Thymus (tissue), 11 donors: ENCODE data around the gene CDK19. TPM values are rescaled to one million over a fixed set of nuclear protein-coding genes. Genes with fewer than 3 reads are reported as not detected.

ENCODE experiments used
- DNase-seq, 9 donors: peaks; one replicate each; pipeline ENCODE4 v3.0.0-alpha.2; 2013; ENCODE audit warnings: low spot score in 9 of 9, low read depth in 6 of 9, missing footprints in 1 of 9
- H3K27ac ChIP-seq, 2 donors: one replicate each; pipeline ENCODE4 v1.5.1; 2013; ENCODE audit warnings: control low read depth in 1 of 2, low read depth in 1 of 2, low read length in 1 of 2, mild to moderate bottlenecking in 1 of 2, moderate library complexity in 1 of 2
- H3K27me3 ChIP-seq, 2 donors: one replicate each; pipeline ENCODE4 v1.5.1; 2013; ENCODE audit warnings: low read length in 1 of 2; ENCODE audit not compliant: control insufficient read depth in 2 of 2, insufficient read depth in 1 of 2
- H3K36me3 ChIP-seq, 2 donors: one replicate each; pipeline ENCODE4 v1.5.1; 2013; ENCODE audit warnings: low read length in 1 of 2, mild to moderate bottlenecking in 1 of 2, moderate library complexity in 1 of 2; ENCODE audit not compliant: control insufficient read depth in 2 of 2, insufficient read depth in 2 of 2
- H3K4me1 ChIP-seq, 2 donors: one replicate each; pipeline ENCODE4 v1.5.1; 2013; ENCODE audit warnings: low read length in 2 of 2; ENCODE audit not compliant: control insufficient read depth in 2 of 2, insufficient read depth in 2 of 2
- H3K4me3 ChIP-seq, 2 donors: one replicate each; pipeline ENCODE4 v1.5.1; 2013; ENCODE audit warnings: low read length in 2 of 2, control low read depth in 1 of 2, mild to moderate bottlenecking in 1 of 2
- H3K9me3 ChIP-seq, 2 donors: one replicate each; pipeline ENCODE4 v1.5.1; 2013; ENCODE audit warnings: low read length in 1 of 2, mild to moderate bottlenecking in 1 of 2; ENCODE audit not compliant: control insufficient read depth in 2 of 2, insufficient read depth in 1 of 2
- WGBS: extraction: QIAGEN DNeasy Blood & Tissue Kit; methylation state at CpG from one replicate; pipeline ENCODE4 v1.1.7; 2013; 5-methylcytosine and 5-hydroxymethylcytosine counted together
- polyA plus RNA-seq: library from polyadenylated mRNA; stranded (reverse); fragments of 200-250 nt; gene quantifications from one replicate; pipeline ENCODE4 v1.2.3, GENCODE V29; 2013
- total RNA-seq: library from RNA; stranded (reverse); fragments of 120-200 nt; gene quantifications from one replicate; pipeline ENCODE4 v1.2.4, GENCODE V29; 2013
- donor health status: healthy.

CDK19 gene
- total and polyA plus RNA-seq, 2 donors, result 10.4 to 15.4 TPM

GRCh38 chr6:110573537-110573936 is 241.7 kb downstream of the CDK19 start:
- Histone ChIP-seq H3K9me3 (no peaks in the 10 kb centered on the region), H3K27ac (no peak overlapping the region), H3K36me3 (no peaks in the 10 kb centered on the region), H3K4me3 (no peak overlapping the region), H3K4me1 (peaks cover 0 to 7% of the 10 kb centered on the region in 2 donors), H3K27me3 (no peaks in the 10 kb centered on the region)
- WGBS, result 88% methylated on average over 2 of the region's 2 CpGs
- DNase-seq, result no peak

GRCh38 chr6:110573136-110573535 is 242.1 kb downstream of the CDK19 start:
- H3K27ac ChIP-seq, result no peak overlapping the region
- peaks cover 0 to 11% of the 10 kb centered on the region in 2 donors for H3K4me1 ChIP-seq
- no peaks in the 10 kb centered on the region for H3K9me3 ChIP-seq
- H3K4me3 ChIP-seq, result no peak overlapping the region
- no peaks in the 10 kb centered on the region for H3K27me3 ChIP-seq
- DNase-seq, result no peak
- H3K36me3 ChIP-seq, result no peaks in the 10 kb centered on the region

- DNase-seq, result peak in 4 of 9 donors; percentile 27 to 61 (median 50)
- 94% methylated on average over 7 of the region's 7 CpGs for WGBS
Measured at GRCh38 chr6:110567957-110568696, 247.1 kb downstream of the CDK19 start.

GRCh38 chr6:110566346-110567125 is 248.7 kb downstream of the CDK19 start:
- Histone ChIP-seq H3K4me3 (no peak overlapping the region), H3K27me3 (no peaks in the 10 kb centered on the region), H3K4me1 (peaks cover 2 to 41% of the 10 kb centered on the region in 2 donors), H3K36me3 (no peaks in the 10 kb centered on the region), H3K9me3 (peaks cover 0 to 11% of the 10 kb centered on the region in 2 donors), H3K27ac (no peak overlapping the region)
- WGBS, result 96% methylated on average over 7 of the region's 7 CpGs
- DNase-seq, result no peak

More at GRCh38 chr6:110567957-110568696, 247.1 kb downstream of the CDK19 start:
- no peaks in the 10 kb centered on the region for H3K27me3 ChIP-seq
- H3K4me1 ChIP-seq, result peaks cover 0 to 29% of the 10 kb centered on the region in 2 donors
- H3K27ac ChIP-seq, result peak overlapping the region in 1 of 2 donors; percentile 52
- no peaks in the 10 kb centered on the region for H3K9me3 ChIP-seq
- H3K4me3 ChIP-seq, result no peak overlapping the region
- H3K36me3 ChIP-seq, result no peaks in the 10 kb centered on the region

- Histone ChIP-seq H3K4me1 (peaks cover 18 to 57% of the 10 kb centered on the region in 2 donors), H3K4me3 (no peak overlapping the region), H3K9me3 (peaks cover 0 to 16% of the 10 kb centered on the region in 2 donors), H3K27ac (no peak overlapping the region), H3K27me3 (no peaks in the 10 kb centered on the region), H3K36me3 (no peaks in the 10 kb centered on the region)
- no peak for DNase-seq
- WGBS, result 95% methylated on average over 6 of the region's 6 CpGs
Measured at GRCh38 chr6:110564703-110565421, 250.4 kb downstream of the CDK19 start.

- Histone ChIP-seq H3K4me1 (peaks cover 18 to 62% of the 10 kb centered on the region in 2 donors), H3K27me3 (no peaks in the 10 kb centered on the region), H3K9me3 (peaks cover 0 to 24% of the 10 kb centered on the region in 2 donors), H3K36me3 (no peaks in the 10 kb centered on the region), H3K4me3 (no peak overlapping the region), H3K27ac (no peak overlapping the region)
- DNase-seq, result no peak
- WGBS, result 95% methylated on average over 2 of the region's 2 CpGs
Measured at GRCh38 chr6:110563711-110564110, 251.6 kb downstream of the CDK19 start.

- WGBS, result 97% methylated on average over 6 of the region's 6 CpGs
- Histone ChIP-seq H3K4me3 (no peak overlapping the region), H3K9me3 (peaks cover 0 to 28% of the 10 kb centered on the region in 2 donors), H3K27ac (peak overlapping the region in 1 of 2 donors; percentile 96), H3K27me3 (no peaks in the 10 kb centered on the region), H3K36me3 (no peaks in the 10 kb centered on the region), H3K4me1 (peaks cover 19 to 53% of the 10 kb centered on the region in 2 donors)
- no peak for DNase-seq
Measured at GRCh38 chr6:110562316-110562915, 252.9 kb downstream of the CDK19 start.

- peak in 4 of 9 donors; percentile 23 to 51 (median 40) for DNase-seq
- Histone ChIP-seq H3K27ac (peak overlapping the region in 1 of 2 donors; percentile 96), H3K4me3 (no peak overlapping the region), H3K36me3 (no peaks in the 10 kb centered on the region), H3K27me3 (no peaks in the 10 kb centered on the region), H3K4me1 (peaks cover 19 to 58% of the 10 kb centered on the region in 2 donors), H3K9me3 (peaks cover 0 to 28% of the 10 kb centered on the region in 2 donors)
Measured at GRCh38 chr6:110561696-110562095, 253.6 kb downstream of the CDK19 start.
